Urothelium cell line (cell line): ENCODE results near the gene HEATR5B.
"Not testable (repeated sequence)": the region's sequence is repeated elsewhere in the genome, so short reads cannot be mapped to it uniquely, and the experiment has no call there.

Experiments used
- DNase-seq: peaks from one replicate; pipeline ENCODE4 v3.0.0; 2011; ENCODE audit warnings: low spot score, mixed read lengths
- FAIRE-seq: peaks from 2 replicates; lab custom pipeline; 2011; peaks lifted over from hg19 to GRCh38; lab: Jason Lieb, UNC

HEATR5B gene

DNA sequence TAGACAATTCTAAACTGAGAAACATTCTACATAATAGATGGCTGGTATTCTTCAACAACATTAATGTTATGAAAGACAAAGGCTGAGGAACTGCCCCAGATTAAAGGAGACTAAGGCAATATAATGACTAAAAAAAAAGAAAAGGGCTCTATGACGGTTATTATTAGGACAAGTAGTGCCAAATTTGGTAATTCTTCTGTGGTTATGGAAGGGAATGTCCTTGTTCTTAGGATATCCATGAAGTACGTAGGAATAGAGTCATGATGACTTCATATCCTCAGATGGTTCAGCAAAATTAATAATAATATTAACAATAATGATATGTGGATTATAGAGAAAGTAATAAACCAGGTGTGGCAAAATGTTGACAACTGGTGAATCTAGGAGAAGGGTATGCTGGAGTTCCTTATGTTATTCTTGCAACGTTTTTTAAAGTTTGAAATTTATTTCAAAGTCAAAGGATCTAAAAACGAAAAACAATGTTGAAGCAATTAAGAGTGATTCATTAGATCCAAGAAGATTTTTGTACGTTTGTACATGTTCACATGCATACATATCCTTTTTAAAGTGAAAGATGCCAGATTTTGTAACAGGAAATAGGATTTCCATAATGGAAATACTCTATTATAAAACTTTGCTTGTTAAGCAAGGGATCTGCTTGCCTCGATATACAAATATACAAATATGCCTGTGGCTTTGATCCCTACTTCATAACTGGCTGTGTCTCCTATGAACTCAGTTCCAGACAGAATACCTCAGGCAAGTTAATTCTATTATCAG is 90.1 kb downstream of the HEATR5B start:
- FAIRE-seq (no peak), DNase-seq (no peak)

DNA sequence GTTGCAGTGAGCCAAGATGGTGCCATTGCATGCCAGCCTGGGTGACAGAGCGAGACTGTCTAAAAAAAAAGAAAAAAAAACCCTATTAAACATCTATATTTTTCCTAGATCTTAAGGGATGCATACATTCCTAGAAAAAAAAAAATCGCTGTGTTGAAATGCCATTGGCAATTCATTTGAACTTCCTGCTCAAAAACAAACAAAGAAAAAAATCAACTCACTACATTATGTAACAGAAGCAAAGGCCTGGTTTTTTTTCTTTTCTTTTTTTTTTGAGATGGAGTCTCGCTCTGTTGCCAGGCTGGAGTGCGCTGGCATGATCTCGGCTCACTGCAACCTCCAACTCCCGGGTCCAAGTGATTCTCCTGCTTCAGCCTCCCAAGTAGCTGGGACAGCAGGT is 96.2 kb downstream of the HEATR5B start:
- DNase-seq (no peak), FAIRE-seq (no peak)

DNA sequence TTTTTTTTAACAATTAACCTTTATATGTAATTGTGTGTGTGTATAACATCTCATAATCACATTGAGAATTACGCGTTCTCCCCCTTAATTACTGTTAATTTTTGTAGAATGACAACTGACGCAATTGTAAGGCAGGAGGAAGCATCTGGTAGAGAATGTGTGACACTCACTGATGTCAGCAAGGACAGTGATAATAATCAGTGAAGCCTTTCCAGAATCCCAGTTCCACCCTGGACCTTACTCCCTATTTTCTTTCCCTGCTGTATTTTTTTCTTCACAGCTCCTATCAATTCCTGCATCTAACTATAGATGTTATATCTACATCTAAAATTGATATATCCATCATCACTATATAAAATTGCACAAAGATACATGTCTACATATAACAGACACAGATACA is 101.7 kb downstream of the HEATR5B start:
- DNase-seq (no peak), FAIRE-seq (no peak)

DNA sequence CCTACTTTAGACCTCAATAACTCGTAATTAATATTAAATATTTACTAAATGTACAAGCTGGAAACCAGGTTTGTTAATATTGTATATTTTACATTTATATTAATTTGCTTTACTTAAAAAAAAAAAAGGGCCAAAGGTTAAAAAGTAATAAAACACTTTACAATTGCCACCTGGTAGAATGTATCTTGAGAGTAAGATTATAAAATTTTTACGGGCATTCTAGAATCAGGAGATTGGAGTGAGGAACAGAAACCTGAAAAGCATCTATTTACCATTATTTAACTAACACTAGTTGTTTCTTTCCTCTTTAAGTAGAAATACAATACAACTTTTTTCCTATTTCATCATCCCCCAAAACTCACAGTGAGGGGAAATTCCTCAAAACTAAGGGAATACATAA is 102.3 kb downstream of the HEATR5B start:
- no peak for DNase-seq
- FAIRE-seq: no peak

DNA sequence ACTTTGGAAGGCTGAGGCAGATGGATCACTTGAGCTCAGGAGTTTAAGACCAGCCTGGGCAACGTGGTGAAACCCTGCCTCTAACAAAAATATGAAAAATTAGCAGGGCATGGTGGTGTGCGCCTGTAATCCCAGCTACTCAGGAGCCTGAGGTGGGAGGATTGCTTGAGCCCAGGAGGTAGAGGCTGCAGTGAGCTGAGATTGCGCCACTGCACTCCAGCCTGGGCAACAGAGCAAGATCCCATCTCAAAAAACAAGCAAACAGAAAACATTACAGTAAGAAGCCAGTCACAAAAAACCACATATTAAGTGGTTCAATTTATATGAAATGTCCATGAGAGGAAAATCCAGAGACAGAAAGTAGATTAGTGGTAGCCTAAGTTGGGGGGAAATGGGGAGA is 105.2 kb downstream of the HEATR5B start:
- DNase-seq, FAIRE-seq: not testable (repeated sequence)

DNA sequence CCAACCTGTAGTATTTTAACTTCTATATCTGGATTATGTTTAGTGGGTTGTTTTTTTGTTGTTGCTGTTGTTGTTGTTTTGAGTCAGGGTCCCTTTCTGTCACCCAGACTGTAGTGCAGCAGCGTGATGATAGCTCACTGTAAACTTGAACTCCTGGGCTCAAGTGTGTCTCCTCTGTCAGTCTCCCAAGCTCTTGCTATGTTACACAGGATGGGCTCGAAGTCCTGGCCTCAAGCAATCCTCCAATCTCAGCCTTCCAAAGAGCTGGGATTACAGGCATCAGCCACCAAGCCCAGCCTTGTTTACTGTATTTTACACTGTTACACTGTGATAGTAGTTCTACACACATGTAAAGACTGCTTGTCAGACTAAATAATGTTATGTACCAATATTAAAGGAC is 108.1 kb downstream of the HEATR5B start:
- FAIRE-seq (no peak), DNase-seq (no peak)

DNA sequence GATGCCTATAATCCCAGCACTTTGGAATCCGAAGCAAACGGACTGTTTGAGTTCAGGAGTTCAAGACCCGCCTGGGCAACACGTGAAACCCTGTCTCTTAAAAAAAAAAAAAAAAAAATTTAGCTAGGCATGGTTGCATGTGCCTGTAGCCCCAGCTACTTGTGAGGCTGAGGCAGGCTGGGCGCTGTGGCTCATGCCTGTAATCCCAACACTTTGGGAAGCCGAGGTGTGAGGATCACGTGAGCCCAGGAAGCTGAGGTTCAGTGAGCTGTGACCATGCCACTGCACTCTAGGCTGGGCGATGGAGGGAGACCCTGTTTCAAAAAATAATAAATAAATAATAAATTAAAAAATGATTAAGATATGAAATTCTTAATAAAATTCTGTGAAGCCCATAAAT is 108.9 kb downstream of the HEATR5B start:
- no peak for FAIRE-seq
- DNase-seq: no peak

DNA sequence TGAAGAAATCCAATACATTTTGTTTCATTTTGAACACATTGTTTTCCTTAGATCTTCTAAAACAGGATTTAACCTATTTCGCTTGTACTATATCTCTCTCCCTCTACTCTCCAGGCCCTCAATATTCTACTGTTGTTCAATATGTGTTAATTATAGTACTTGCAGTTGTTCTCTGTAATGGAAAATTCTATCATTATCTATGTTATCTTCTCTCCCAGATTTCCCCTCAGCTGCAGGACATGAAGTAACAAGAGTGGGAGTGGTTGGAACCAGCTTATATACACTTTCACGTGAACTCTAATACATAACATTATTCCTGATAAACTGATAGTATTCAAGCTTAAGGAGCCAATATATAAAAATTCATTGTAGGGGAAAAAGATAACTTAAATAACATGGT is 110.9 kb downstream of the HEATR5B start:
- DNase-seq: no peak
- no peak for FAIRE-seq

DNA sequence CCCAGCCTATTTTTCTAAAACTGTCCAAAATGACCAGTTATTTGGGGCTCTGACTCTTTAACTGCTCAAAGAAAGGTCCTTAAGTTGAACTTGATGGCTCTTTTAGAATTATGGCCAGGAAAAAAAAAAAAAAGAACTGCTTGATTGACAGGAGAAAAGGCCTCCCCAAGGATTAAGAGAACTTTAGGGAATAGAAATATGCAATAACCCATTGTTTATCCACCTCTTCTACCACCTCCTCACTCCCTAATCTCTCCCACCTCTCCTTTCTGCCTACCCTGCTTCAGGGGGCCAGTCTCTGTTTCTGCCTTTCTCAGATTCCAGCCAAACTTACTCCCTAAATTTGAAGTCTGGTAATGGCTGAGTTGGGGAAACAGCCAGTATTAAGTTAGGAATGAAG is 112.2 kb downstream of the HEATR5B start:
- FAIRE-seq: no peak
- DNase-seq: no peak

DNA sequence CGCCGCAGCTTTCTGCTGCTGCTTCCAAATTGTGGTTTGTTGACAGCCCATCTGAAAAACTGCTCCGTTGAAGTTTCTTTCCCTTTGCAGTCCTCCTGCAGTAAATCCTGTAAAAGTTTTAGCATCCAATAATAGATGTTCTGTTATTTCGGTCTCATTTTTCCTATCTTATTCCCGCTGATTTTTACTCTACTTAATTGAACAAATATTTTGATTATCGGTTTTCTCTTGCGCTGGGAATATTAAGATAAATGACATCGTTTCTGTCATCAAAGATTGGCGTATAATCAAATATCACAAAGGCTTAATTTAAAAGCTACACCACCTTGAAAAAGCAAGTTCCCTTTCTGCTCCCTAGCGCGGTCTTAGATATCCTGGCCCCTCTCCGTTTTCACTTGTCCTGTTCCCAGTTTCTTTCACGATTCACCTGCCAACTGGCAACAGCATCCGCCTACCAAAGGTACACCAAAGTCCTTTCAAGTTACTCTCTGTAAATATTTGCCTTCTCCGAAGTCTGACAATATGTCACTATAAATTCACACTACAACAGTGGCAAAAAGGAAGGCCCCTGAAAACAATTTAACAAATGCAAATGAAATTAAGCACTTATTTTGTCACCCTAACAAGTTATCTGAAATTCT is 116.8 kb downstream of the HEATR5B start:
- FAIRE-seq (no peak), DNase-seq (no peak)

DNA sequence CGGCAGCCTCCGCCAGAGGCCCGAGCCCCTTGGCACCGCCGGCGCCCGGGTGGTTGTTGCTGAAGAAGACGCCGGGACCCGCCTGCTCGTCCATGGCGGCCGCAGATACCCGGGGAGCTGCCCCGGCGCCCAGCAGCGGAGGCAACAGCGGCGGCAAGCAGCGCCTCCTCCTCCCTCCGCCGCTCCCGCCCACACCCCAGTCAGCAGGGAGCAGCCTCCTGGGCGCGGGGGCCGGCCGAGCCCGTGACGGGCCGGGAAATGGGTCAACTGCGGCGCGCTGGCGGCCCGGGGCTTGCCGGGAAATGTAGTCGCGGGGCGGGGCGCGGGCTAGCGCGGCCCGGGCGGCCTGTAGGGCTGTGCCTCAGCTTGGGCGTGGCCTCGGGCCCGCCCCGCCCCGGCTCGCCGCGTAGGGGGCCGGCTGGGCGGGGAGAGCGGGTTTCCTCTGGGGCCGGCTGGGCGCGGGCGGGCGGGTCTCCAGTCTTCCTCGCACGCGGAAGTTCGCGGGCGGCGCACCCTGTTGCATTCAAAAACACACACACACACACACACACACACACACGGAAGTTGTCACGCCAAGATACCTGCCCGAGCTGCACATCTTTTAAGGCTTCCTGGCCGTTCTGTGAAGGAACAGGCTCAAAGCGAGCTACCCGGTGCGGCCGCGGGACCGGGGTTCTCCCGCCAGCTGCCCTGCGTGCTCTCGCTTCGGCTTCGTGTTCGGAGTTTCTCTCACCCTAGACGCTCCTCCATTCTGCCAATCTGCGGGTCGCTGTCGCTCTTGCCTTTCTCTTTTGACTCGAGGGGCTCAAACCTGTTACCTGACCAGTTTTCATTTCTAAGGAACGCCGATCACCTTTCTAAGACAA is 117.6 kb downstream of the HEATR5B start, which contains the start of gene STRN:
TSS of gene STRN (minus strand) at position 167 of the 866 bp plus-strand sequence. CDS start at position 94, 73 bp downstream.
- peak; percentile 91 for FAIRE-seq
- peak; percentile 100 for DNase-seq

DNA sequence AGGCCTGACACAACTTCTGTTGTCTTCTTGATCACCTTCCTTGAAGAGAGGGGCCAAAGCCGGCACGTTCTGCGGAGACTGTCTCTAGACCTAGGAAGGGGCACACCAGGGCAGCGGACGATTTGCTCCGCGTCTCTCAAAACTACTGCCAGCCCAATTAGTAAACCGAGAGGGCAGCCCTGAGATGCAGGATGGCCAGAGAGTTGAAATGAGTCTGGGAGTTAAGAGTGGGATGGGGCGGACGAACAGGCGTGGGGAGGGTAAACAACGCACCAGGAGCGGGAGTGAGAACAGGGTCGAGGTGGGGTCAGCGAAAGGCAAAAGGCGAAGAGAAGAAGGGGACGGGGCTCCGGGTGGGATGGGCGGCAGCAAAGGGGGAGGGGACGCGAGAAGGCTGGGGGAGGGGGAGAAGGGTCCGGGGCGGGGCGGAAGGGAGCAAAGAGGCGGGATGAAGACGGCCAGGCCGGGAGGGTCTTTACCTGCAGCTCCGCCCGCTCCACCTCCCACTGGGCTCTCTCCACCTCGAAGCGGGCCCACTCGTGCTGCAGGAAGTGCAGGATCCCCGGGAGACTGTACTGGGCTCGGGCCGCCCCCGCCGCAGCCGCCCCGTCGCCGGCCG is 118.3 kb downstream of the HEATR5B start:
- FAIRE-seq (no peak), DNase-seq (peak; percentile 73)

DNA sequence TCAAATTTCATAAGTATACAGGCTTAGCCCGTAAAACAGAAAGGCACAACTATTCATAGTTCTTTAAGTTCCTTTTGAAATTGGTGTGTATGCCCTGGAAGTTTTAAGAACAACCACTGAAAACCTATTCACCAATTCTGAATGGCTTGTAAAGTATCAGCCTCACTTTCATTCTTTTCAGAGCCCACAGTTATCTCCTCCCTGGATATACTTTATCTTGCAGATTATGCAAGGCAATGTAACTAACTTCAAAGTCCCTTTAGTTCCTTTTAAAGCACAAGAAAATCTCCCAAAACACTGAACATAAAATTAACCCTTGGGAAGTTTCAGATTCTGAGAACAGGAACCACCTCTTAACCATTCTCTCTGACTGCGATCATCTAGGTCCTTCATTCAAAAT is 119.0 kb downstream of the HEATR5B start:
- no peak for FAIRE-seq
- DNase-seq: no peak

DNA sequence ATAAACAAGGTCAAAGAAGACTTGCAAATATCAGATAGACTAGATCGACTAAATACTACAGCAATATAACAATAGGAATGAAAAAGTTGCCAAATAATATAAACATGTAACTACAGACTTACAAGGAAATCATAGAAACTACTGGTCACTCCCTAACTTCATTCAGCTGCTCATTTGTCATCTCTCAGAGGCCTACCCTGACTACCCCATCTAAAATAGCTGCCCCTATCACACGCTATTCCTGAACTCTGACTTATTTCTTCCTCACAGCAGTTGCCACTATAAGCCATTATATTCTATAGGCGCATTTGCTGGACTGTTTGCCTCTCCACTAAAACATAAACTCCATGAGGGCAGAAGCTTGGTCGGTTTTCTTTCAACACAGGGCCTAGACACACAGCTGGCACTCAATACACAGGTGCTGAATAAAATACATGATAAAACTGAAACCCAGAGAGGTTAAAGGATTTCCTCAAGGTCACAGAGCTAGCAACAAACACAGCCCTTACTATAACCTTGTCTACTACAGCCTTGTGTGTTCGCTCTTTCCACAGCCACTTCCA is 119.6 kb downstream of the HEATR5B start:
- FAIRE-seq: no peak

DNA sequence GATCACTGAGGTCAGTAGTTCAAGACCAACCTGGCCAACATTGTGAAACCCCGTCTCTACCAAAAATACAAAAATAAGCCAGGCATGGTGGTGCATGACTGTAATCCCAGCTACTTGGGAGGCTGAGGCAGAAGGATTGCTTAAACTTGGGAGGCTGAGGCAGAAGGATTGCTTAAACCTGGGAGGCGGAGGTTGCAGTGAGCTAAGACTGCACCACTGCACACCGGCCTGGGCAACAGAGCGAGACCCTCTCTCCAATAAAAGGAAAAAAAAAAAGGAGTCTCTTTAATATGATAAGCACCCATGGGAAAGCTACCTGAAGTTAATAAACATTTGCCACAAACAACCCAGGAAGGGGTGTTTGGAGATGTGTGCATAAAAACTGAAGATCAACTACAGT is 120.4 kb downstream of the HEATR5B start:
- FAIRE-seq: no peak
- DNase-seq: no peak

More for the DNA sequence above, 119.6 kb downstream of the HEATR5B start:
- no peak for DNase-seq

DNA sequence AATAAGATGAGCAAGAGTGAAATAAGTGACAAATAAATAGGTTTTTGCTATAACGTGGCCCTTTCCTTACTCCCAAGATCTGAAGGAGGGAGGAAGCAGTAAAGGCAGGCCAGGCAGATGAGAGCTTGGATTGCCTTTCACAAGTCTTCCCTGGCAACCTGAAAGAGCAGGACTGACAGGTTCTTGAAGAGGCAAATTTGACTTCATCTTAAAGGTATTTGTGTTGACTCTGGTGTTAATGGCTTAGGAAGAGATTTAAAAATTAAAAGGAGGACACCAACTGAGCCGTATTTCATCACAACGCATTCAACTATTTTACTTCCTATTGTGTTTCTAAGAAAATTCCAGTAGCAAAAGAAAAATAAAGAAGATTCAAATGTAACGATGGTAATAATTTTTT is 121.1 kb downstream of the HEATR5B start:
- no peak for FAIRE-seq
- no peak for DNase-seq

DNA sequence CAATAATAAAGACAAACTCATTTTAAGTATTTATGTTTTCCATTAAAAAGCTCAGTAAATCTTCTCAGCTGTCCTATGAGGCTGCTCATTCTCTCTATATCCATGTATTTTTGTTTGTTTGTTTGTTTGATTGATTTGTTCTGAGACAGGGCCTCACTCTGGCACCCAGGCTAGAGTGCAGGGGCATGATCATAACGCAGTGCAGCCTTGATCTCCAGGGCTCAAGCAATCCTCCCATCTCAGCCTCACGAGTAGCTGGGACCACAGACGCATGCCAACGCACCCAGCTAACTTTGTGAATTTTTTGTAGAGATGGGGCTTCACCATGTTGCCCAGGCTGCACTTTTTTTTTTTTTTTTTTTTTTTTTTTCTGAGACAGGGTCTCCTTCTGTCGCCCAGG is 123.4 kb downstream of the HEATR5B start:
- FAIRE-seq (no peak), DNase-seq (no peak)

DNA sequence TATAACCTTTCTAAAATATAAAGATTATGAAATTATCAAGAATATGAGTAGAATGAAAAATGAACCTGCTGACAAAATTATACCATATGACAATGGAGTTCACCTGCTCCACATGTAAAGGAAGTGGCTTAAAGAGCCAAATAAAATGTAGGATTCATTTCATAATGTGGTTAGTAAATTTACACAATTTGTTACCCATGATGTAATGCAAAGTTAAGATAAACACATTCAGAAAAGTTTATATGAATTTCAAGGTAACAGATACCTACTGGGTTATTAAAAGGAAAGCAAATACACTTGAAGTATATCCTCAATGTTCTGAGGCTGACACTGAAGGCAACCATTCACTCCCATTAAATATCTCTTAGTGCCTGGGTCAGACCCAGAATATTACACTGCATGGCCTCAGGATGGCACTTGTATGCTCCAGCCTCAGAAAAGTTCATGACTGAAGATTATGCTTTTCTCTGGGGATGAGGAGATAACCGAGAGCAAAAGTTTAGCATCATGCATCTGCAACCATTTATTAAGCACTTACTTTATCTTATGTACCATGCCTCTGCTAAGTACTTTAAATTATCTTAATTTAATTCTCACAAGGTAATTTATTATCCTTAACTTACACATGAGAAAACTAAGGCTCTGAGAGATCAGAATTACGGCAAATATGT is 124.0 kb downstream of the HEATR5B start:
- FAIRE-seq (no peak), DNase-seq (no peak)

DNA sequence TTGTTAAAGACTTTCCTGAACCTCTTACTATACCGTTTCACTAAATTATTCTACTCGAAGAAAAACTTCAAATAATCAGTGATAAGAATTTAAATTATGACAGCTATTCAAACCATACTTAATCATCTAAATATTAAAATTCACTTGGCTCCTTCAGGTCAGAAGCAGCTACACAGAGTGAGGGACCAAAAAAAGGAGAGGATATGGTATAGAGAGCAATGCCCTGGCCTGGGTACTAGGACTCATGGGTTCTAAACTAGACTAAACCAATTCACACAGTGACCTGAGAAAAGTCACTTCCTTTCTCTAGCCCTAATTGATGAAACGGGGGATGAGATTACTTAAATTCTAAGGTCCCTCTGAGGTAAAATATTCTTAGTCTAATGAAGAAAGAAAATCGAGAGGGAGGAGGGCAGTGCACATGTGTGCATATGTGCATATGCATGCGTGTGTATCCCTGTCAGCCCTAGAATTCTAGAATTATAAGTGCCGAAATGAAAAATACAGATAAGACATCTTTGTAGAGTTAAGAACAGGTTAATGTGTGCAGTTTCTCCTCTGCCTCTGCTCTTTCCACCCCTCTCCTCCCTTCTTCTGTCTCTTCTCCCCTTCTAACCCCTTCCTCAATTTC is 129.1 kb downstream of the HEATR5B start:
- no peak for DNase-seq
- no peak for FAIRE-seq

DNA sequence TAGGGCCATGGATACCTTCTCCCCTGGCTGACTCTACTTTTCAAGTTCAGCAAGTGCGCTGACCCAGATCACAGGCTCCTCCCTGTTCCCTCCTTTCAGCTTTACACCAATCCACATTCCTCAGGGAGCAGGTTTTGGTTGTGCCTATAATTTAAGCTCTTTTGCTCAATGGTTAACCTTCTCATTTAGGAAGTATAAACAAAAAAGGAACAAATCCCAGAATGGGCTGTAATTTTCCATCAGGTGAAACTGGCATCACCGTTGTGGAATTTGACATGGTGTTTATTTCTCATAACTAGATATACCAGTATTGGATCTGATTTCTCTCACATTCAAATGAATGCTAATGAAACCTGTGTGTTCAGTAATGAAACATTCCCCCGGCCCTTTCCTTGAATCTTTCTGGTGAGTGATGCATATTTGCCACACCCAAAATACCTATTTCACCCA is 131.4 kb downstream of the HEATR5B start:
- FAIRE-seq (no peak), DNase-seq (no peak)
